ENCODE measurements around the gene PTK6.

Gene PTK6

DNA sequence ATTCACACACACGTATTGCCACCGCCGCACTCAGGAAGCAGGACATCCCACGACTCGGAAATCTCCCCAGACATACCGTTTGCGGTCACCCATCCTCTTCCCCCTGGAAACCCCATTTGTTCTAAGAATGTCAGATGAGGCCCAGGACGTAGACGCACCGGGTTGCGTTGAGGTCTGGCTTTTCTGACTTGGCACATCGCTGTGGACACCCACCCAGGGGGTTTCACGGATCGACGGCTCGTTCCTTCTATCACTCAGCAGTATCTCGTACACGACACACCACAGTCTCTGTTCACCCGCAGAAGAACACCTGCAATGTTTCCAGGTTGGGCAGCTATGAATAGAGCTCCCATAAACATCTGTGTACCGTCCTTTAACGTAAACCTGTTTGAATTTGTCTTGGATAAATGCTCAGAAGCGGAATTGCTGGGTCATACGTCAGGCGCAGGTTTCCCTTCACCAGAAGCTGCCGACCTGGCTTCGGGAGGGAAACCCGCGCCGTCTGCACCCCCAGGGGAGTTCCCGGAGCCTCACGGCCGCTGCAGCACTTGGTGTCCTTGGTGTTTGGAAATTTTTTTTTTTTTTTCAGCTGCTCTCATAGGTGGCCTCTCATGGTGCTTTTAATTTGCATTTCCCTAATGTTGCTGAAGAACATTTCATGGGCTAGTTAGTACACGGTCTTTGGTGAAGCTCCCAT lies 29.0 kb downstream of the PTK6 start:
- DNase-seq (ENCODE audit: low read depth in 2 of 2), result no peak

DNA sequence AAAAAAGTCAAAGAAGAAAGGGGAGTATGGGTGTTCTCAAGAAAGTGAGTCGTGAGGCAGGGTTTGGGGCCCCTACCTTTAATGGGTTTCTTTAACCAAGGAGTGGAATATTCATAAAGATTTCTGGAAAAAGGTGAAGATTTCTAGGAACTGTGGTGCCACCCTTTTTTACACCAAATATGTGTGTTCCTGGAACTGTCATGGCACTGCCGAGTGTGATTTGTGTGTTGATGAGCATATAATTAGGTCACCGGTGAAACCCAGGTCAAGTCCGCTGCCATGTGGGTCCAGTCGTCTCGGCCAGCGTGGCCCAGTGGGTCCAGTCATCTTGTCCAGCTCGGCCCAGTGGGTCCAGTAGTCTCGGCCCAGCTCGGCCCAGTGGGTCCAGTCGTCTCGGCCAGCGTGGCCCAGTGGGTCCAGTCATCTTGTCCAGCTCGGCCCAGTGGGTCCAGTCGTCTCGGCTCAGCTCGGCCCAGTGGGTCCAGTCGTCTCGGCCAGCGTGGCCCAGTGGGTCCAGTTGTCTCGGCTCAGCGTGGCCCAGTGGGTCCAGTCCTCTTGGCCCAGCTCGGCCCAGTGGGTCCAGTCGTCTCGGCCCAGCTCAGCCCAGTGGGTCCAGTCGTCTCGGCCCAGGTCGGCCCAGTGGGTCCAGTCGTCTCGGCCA lies 30.0 kb downstream of the PTK6 start:
- no peak for DNase-seq (ENCODE audit: low read depth in 2 of 2)

DNA sequence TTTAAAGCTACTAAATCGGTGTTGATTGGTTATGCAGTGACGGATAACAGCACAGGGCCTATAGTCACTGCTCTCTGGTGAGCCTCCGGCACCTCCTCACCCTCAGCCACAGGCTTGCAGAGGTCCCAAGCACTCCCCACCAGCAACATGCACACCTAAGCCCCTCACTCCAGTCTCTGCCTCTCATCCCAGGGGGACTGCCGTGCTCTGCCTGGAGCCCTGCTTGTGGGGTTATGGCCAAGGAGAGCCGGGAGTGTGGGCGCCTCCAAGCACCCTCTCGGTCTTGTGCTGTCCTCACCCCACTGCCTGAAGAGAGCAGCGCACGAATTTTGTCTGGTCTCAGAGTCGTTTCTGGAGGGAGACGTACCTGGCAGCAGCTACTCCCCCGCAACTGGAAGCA lies 31.5 kb downstream of the PTK6 start:
- no peak for DNase-seq (ENCODE audit: low read depth in 2 of 2)

DNA sequence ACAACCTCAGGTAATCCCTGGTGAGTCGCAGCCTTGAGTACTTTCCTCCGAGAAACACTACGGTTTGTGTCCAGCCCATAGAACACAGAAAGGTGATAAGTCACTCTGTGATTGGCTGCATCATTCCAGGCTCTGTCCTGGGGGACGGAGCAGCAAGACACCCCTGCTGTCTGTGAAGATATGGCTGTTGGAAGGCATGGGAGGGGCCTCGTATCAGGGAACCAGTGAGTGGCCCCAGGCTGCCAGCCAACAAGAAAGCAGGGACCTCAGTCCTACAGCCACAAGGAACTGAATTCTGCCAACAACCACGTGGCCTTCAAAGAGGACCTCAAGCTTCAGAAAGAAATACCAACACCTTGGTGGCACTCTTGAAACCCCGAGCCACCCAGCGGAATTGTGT lies 31.9 kb downstream of the PTK6 start:
- no peak for DNase-seq (ENCODE audit: low read depth in 2 of 2)

DNA sequence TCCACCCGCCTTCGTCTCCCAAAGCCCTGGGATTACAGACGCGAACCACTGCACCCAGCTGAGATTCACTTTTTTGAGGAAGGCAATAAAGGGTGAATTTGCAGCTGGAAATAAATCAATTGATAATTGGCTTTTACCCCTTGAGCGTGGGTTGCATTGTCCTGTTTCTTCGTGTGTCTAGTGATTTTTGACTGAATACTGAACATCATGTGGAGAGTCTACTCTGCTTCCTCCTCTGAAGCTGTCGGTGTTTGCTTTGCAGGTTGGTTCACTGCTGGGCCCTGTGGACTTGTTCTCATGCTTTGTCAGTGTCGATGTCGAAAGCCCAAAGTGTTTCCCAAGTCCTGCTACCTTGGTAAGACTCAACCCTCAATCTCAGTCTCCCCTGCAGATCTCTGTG lies 32.5 kb downstream of the PTK6 start:
- DNase-seq (ENCODE audit: low read depth in 2 of 2), result no peak

DNA sequence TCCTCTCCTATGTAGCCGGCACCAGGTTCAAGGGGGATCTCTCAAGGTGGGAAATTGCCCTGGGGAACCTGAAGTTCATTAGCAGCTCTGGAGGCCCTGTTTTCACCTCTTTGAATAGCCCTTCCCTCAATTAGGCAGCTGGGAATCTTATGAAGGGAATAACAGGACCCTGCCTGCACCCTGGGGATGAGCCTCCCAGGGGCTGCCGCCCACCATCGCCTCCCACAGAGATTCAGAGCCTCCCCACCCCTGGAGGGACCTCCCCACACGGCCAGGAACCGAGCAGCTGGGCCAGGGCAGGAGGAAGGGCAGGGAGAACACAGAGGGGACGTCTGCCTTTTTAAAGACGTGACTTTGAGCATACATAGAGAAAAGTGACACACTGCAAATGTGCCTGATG lies 33.7 kb downstream of the PTK6 start:
- no peak for DNase-seq (ENCODE audit: low read depth in 2 of 2)

DNA sequence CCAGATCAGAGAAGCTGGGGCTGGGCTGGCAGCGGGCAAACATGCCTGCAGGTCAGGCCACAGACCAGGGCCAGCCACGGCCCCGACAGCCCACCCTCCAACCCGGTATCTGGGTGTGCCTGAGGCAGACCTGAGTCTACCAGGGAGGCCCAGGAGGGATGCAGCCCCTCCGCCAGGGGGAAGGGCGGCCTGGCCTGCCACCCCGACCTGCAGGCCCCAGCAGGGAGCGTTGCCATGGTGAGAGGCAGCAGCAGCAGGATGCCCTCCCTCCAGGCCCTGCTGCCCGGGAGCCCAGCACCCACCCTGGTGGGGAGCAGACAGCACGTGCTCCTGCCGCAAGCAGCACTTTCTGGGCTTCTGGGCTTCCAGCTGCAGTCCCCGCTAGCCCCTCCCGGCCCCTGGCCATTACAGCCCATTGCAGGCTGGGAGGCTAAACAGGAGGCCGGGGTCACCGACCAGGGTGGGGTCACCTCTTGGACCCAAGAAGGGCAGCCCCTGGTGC lies 34.5 kb downstream of the PTK6 start:
- no peak for DNase-seq (ENCODE audit: low read depth in 2 of 2)

DNA sequence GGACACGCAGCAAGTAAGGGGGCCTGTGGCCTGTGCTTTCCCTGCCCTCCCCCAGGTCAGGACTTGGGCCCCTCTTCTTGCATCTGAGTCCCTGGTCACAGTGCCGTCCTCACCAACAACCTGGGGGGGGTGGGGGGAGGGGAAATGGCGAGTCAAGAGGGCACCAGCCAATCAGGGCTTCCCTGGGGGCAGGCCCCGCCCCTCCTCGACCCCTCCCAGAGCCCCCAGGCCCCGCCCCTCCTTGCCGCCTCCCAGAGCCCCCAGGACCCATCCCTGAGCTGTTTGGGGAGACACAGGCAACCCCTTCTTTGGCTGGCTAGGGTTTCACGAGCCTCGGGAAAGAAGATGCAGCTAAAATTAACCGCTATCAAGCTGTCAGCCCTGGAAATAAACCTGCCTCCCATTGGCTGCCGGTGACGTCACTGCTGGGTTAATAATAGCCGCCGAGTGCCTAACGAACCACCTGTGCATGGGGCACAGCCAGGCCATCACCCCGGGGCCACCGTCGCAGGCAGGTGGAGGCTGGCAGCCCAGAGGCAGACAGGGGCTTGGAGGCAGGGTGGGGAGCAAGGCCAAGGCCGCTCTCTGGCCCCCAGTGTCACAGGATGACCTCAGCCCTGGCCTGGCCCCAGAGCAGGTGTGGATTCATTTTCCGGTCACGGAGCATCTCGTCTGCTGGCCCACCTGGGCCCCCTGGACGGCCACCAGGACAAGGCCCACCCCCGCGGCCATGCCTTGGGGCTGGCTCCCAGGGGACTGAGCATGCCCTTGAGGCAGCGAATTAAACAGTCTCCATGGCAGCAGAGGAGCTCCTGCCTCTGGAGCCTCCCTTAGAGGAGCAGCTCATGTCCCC lies 35.1 kb downstream of the PTK6 start:
- no peak for DNase-seq (ENCODE audit: low read depth in 2 of 2)

DNA sequence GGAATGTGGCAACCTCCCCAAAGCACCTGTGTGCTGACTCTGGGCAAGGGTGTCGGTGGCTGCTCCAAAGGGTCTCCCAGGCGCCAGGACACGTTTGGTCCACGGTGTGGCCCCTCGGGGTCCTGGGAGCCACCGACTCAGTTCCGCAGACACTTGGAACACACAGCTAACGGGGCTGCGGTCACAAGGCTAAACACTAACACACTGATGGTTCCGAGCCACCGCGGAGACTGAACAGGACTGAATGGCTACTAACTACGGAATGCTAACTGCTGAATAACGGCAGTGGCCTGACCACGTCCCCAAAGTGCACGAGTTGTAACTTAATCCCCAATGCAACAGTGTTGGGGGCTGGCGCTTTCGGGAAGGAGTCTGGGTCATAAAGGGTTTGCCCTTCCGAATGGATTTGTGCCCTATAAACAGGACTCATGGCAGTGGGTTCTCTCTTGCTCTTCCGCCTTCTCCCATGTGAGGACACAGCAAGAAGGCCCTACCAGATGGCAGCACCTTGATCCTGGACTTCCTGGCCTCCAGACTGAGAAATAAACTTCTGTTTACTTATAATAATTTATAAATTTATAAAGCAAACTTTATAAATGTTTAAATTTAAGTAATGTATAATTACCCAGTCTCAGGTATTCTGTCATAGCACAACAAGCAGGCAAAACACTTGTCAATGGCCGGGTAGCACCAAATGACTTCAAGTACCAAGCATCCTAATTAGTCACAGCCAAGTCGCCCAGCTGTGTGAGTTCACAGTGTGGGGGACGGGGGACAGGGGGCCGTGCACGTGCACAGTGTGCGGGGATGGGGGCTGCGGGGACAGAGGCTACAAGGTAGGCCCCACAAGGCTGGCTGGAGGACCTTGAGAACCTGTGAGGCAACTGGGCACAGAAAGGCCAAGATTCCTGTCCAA lies 36.0 kb downstream of the PTK6 start:
- no peak for DNase-seq (ENCODE audit: low read depth in 2 of 2)

DNA sequence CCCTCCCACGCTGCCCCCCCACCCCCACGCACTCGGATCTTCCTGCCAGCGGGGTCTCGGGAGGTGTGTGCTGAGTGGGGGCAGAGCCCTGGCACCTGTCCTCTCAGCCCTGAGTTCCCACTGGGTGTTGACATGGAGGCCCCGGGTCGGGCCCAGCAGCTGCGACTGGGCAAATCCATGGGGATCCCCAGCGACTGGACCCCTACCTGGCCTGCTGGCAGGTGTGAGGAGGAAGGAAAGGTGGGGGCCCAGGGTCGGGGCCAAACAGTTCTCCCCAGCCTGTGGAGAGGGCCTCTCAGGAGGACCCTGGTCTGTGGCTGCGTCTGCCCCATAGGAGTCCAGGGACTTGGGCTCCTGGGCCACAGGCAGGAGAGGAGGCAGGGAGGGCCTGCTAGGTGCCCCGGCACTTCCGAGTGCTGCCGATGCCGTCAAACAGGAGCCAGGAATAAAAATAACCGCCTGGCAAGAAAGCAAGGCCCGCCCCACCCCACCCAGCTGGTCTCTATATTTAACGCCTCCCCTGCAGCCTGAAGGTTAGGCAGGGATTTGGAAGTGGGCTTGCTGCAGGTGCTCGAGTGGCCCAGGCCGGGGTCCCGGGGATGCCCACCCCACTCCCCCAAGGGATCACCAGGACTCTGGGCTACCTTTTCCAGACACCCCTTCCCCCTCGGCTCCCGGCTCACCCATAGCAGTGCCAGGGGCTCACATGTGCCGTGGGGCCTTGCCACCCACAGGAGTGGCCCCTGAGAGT lies 36.9 kb downstream of the PTK6 start:
- no peak for DNase-seq (ENCODE audit: low read depth in 2 of 2)

DNA sequence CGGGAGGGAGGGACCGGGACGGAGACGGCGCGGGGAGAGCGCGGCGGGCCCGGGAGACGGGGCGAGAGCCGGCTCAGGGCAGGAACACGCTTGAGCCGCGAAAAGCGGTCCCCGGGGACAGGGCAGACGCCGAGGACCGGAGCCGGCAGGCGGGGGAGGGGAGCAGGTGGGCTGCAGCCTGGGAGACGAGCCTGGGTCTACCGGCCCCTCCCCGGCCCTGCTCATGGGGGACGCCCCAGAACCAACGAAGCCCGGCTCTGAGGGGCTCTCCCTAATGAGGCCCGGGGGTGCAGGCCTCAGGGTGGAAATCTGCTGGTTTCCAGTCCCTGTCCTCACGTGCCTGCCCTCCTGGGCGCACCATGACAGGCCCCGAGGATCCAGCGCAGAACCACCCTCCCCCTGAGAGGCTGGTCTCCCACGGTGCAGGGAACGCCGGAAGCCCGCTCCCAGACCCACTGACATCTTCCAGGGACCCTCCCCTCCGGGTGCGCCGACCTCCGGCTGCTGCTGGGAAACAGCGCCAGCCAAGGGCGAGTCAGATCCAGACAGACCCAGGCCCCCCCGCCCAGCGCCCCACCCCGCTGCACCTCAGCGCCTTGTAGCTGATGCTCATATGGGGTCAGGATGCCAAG lies 37.7 kb downstream of the PTK6 start:
- DNase-seq (ENCODE audit: low read depth in 2 of 2), result no peak

DNA sequence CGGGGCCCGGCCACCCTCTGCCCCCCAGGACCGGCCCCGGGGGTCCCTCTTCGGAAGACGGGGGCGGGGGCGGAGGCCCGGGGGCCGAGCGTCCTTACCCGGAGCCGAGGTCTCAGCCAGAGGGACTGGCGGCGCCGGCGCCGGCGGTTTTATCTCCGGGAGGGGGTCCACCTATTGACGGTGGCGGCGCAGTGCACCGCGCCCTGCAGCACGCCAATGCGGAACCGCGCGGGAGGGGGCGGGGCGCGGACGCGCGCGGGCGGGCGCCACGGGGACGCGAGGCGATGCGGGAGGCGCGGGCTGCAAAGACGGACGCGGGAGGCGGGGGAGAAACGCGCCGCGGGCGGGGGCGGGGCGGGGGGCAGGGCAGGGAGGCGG lies 38.2 kb downstream of the PTK6 start, which contains the start of gene EEF1A2:
Gene EEF1A2, minus strand, starts transcription at position 124 of the 378 bp plus-strand sequence. CDS start 1,320 bp downstream, outside the sequence.
- peak in 1 of 2 donors; percentile 22 for DNase-seq (ENCODE audit: low read depth in 2 of 2)

DNA sequence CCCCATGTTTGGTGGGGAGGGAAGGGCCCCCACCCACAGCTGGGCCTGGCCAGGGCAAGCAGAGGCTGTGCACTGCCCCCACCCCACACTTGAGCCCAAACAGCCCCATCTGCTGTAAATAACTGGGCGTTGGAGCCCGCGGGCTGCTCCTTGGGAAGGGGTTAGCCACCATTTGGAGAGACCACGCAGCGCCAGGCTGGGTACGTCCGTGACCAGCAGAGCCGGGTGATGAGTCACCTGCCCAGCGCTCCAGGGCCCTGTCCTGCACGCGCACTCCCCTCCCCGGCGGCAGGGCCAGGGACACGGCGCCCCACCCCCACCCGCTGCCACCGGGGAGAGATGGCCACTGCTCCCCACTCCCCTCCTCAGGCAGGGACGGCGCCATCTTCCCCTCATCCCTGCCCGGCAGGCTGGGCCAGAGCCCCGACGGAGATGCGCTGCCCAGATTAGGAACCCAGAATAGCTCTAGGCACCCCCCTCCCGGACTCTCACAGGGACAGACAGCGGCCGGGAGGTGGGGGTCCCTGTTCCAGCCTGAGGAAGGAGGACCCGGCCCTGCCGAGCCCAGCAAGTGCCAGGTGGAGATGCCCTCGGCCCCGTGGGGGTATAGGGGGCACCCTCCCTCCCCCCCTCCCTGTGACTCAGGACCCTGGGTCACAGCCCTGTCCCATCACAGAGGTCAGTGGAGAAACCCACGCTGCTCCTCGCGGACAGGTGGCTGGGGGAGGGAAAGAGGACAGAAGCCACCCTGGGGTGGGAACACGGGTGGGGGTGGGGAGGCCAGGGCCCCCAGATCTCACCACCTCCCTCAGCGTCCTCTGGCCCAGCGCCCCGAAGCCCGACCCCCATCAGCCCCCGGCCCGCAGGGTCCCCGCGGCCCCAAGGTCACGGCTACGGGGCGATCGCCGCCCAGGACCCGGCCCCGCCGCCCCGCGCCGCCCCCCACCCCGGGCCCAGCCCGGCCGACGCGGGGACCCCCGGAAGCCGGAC lies 38.9 kb downstream of the PTK6 start:
- DNase-seq (ENCODE audit: low read depth in 2 of 2), result no peak

DNA sequence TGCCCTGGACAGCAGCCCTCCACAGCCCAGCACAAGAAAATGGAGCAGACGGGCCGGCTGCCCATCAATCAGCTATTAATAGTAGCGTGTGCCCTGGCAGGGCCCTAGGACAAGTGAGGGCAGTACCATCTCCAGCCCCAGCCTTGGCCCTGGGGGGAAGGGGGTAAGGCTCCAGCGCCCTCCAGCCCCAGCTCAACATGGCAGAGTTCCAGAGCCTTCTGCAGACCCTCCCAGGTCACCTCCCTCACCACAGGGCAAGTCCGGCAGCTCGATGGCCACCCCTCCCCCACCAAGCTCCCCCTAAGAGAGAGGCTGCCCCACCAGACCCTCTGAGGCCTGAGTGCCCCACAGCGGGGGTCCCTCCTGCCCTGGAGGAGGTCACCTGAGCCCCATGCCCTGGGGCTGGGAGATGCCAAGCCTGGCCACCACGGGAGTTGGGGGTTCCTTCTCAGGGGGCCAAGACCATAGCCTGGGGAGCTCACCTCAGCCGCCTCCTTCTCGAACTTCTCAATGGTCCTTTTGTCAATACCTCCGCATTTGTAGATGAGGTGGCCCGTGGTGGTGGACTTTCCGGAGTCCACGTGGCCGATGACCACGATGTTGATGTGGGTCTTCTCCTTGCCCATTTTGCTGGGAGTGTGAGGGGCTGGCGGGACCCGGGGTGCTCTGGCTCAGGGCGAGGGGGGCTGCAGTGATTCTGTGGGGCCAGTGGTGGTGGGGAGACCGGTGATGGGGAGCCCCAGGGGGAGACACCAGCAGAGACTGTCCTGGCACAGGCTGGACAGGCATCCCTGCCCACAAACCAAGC lies 39.8 kb downstream of the PTK6 start:
- no peak for DNase-seq (ENCODE audit: low read depth in 2 of 2)

DNA sequence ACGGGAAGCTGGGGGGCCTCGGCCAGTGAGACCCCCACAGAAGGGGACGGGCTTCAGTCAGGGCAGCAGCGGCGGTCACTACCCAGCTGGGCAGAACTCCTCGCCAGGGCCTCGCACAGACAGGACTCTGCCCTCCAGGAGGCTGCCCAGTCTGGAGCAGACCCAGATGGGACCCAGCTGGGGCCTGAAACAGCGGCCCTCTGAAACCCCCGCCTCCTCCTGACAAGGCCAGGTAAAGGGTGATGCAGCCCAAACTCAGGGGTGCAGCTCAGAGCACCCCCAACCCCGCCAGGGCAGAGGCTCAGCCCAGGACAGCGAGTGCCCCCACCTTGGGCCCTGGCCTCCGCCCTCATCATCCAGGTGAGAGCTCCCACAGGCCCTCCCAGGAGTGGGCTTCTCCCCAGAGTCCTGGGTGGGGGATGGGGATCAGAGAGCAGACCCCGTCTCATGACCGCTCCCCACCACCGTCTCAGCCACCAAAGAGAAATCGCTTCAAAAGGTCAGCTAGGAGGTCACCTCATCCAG lies 40.5 kb downstream of the PTK6 start:
- no peak for DNase-seq (ENCODE audit: low read depth in 2 of 2)

DNA sequence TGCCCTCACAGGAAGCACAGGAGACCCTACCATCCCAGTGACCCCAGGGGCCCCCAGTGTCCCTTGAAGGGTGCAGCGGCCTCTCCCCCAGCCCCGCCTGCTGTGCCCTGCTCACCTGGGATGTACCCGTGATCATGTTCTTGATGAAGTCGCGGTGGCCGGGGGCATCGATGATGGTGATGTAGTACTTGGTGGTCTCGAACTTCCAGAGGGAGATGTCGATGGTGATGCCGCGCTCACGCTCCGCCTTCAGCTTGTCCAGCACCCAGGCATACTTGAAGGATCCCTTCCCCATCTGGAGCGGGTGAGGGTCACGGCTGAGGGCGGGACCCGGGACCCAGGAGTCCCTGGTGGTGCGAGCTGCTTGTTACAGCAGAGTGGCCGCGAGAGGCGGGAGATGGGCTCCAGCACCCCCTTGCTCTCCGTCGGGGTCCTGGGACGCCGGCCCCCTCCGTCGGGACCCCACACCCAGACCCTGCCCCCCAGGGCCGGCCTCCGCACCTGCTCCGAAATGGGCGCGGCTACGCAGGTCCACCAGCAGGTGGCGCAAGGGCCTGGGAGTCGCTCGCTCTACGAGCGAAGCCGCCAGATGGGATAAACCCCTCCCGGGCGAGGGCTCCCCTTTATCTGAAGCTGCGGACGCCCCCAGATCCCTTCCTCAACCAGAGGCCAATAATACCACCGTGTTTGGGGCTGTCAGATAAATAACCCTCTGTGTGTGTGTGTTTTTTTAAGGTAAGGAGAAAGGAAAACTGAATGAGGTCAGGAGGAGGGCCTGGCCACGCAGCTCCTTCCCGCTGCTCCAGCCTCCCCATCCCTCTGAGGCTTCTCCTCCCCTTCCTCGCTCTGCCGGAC lies 41.2 kb downstream of the PTK6 start:
- DNase-seq (ENCODE audit: low read depth in 2 of 2), result peak; percentile 48 to 69

DNA sequence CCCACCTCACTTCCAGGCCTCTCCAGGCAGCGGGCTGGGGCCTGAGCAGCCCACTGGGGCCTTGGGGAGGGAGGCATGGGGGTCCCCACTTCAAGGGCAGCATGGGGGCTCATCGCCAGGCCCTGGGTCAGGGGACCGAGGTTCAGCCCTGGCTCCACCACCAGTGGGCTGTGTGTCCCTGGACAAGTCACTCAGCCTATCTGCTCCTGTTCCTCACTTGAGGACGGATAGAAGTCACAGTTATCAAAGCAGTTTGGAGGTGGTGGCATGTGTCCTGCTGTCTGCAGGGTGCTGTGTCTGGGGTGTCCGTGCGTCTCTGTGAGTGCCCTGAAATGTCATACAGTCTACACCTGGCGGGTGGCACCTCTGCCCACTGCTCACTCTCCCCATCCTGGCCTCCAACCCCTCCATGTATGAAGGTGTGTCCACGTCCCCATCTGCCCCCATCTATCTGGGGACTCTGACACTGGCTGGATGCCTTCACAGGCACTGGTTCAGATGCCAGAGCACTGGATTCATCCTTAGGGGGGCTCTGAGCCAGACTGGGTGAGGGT lies 41.9 kb downstream of the PTK6 start:
- no peak for DNase-seq (ENCODE audit: low read depth in 2 of 2)
